Stimulated activated naive CD8-positive, alpha-beta T cell treated with anti-CD3 and anti-CD28 coated beads, Interleukin-15, Interleukin-2, amounts not matched to agents 100 U/mL and 50 U/mL, for 24 hours (primary cell): Measurements from ENCODE around the gene RNASEH1.
"Not testable (repeated sequence)": the region's sequence is repeated elsewhere in the genome, so short reads cannot be mapped to it uniquely, and the experiment has no call there.

Source experiments
- ATAC-seq: fragments of 150-1000 bp; cut with Tn5 transposase; one replicate; pipeline ENCODE4 v1.10.0; 2021
- DNase-seq: peaks from one replicate; pipeline ENCODE4 v3.0.0; 2021

The RNASEH1 gene

GRCh38 chr2:3519255-3520205 is 38.6 kb downstream of the RNASEH1 start, which contains the start of gene ADI1:
Gene ADI1 (minus strand): TSS chr2:3519531. CDS start chr2:3519487, 44 bp downstream.
- ATAC-seq (peak; percentile 80), DNase-seq (peak; percentile 85)

- ATAC-seq (peak; percentile 86), DNase-seq (peak; percentile 99)
Observed at GRCh38 chr2:3518496-3519254, 39.5 kb downstream of the RNASEH1 start.

GRCh38 chr2:3517948-3518495 is 40.1 kb downstream of the RNASEH1 start:
- ATAC-seq, result no peak
- no peak for DNase-seq

GRCh38 chr2:3516831-3517230 is 41.3 kb downstream of the RNASEH1 start:
- DNase-seq (no peak), ATAC-seq (no peak)

GRCh38 chr2:3515438-3515837 is 42.7 kb downstream of the RNASEH1 start:
- not testable (repeated sequence) for DNase-seq, ATAC-seq

- ATAC-seq (no peak), DNase-seq (no peak)
Observed at GRCh38 chr2:3513026-3513810, 44.9 kb downstream of the RNASEH1 start.

- no peak for DNase-seq
- ATAC-seq, result no peak
Observed at GRCh38 chr2:3512086-3512485, 46.0 kb downstream of the RNASEH1 start.

GRCh38 chr2:3505771-3506170 is 52.4 kb downstream of the RNASEH1 start:
- DNase-seq, result no peak
- no peak for ATAC-seq

- DNase-seq (no peak), ATAC-seq (no peak)
Observed at GRCh38 chr2:3504741-3505140, 53.4 kb downstream of the RNASEH1 start.

GRCh38 chr2:3503483-3503882 is 54.6 kb downstream of the RNASEH1 start:
- ATAC-seq (no peak), DNase-seq (no peak)

GRCh38 chr2:3503046-3503445 is 55.1 kb downstream of the RNASEH1 start:
- DNase-seq (no peak), ATAC-seq (no peak)

- DNase-seq, result no peak
- ATAC-seq, result no peak
Observed at GRCh38 chr2:3500326-3500899, 57.7 kb downstream of the RNASEH1 start.

GRCh38 chr2:3498783-3499394 is 59.2 kb downstream of the RNASEH1 start:
- no peak for ATAC-seq
- DNase-seq, result no peak

GRCh38 chr2:3496708-3497080 is 61.4 kb downstream of the RNASEH1 start:
- not testable (repeated sequence) for DNase-seq, ATAC-seq
